ENCODE measurements around the gene PEX11A.

DNA sequence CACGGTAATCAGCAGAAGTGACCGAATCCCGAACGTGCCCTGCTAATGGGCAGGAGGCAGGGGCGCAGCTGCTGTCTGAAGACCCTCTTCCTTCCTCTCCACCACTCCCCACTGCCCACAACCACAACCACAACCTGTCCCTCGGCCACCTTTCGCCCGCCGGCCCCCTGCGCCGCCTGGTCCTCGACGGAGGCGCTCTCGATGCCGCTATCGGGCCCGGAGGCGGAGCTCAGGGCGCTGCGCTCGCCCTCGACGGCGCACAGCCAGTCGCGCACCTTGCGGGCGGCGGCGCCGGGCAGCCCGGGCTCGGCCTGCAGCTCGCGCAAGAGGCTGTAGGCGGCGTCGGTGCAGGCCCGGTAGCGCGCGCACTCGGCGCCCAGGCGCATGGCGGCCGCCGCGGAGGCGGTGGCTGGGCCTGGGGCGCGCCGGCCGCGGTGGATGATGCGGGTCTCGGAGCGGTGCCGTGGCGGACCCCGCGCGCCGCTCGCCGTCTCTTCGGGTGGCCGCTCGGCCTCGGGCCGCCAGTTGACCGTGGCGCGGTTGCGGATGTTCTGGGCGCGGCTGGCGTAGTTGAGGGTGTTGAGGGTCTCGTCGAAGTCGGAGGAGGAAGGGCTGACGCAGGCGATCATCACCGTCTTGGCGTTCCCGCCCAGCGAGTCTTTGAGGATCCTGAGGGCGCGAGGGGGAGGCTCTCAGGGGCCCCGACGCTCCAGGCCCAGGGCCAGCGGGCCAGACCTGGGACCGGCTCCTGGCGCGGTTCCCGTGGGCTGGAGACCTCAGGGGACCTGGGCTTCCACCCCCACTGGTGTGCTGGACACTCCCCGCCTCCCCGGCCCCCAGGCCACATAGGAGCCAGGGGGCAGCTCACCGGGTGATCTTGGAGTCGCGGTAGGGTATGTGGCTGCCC is 42.2 kb downstream of the PEX11A start:
- TF ChIP-seq POLR2A (IDR thresholded peaks at IDR 0.05) = no peak
- TF ChIP-seq, protein P1, sequence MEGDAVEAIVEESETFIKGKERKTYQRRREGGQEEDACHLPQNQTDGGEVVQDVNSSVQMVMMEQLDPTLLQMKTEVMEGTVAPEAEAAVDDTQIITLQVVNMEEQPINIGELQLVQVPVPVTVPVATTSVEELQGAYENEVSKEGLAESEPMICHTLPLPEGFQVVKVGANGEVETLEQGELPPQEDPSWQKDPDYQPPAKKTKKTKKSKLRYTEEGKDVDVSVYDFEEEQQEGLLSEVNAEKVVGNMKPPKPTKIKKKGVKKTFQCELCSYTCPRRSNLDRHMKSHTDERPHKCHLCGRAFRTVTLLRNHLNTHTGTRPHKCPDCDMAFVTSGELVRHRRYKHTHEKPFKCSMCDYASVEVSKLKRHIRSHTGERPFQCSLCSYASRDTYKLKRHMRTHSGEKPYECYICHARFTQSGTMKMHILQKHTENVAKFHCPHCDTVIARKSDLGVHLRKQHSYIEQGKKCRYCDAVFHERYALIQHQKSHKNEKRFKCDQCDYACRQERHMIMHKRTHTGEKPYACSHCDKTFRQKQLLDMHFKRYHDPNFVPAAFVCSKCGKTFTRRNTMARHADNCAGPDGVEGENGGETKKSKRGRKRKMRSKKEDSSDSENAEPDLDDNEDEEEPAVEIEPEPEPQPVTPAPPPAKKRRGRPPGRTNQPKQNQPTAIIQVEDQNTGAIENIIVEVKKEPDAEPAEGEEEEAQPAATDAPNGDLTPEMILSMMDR (IDR thresholded peaks at IDR 0.05) = no peak
